A673 (cell line): ENCODE measurements around the gene OLA1.

ENCODE experiments used
- EZH2 ChIP-seq: fragments of 200-600 bp; sonication (generic); IDR thresholded peaks from 2 replicates; pipeline ENCODE4 v1.6.1; 2017; ENCODE audit warnings: borderline replicate concordance, low read depth, mild to moderate bottlenecking, mixed read lengths, antibody characterized with exemption, low read length; ENCODE audit not compliant: poor library complexity, severe bottlenecking
- TF ChIP-seq, protein P1 (sequence below): fragments of 300-800, 200-600 bp; sonication (generic); conservative IDR thresholded peaks from 2 replicates; pipeline ENCODE4 v1.5.1; 2017; ENCODE audit warnings: low read depth, mild to moderate bottlenecking, antibody characterized with exemption, low read length, moderate library complexity, mixed read lengths

DNA sequence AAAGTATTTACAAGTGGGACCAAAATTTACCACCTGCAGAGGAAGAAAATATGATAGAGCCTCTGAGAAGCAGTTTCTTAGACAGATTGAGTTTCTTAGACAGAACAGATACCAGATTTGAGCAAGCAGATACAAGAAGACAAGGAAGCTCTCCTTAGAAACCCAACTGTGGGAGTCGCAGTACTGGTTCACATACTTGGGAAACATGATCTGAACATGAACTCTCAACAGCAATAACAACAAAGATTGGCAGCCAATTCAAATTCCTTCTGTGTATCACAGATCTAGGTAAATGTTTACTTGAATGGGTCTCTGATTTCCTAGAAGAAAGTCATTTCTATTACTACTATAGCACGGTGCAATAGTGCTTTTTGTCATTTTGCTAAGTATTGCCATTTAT is 82.1 kb downstream of the OLA1 start:
- TF ChIP-seq EZH2, result no peak
- TF ChIP-seq, protein P1, sequence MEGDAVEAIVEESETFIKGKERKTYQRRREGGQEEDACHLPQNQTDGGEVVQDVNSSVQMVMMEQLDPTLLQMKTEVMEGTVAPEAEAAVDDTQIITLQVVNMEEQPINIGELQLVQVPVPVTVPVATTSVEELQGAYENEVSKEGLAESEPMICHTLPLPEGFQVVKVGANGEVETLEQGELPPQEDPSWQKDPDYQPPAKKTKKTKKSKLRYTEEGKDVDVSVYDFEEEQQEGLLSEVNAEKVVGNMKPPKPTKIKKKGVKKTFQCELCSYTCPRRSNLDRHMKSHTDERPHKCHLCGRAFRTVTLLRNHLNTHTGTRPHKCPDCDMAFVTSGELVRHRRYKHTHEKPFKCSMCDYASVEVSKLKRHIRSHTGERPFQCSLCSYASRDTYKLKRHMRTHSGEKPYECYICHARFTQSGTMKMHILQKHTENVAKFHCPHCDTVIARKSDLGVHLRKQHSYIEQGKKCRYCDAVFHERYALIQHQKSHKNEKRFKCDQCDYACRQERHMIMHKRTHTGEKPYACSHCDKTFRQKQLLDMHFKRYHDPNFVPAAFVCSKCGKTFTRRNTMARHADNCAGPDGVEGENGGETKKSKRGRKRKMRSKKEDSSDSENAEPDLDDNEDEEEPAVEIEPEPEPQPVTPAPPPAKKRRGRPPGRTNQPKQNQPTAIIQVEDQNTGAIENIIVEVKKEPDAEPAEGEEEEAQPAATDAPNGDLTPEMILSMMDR, result no peak
